Spinal cord (tissue), 10 donors: ENCODE measurements around the gene OR2F1. TPM values are rescaled to one million over a fixed set of nuclear protein-coding genes. Genes with fewer than 3 reads are reported as not detected.

Source experiments
- DNase-seq, 6 donors: peaks; one replicate each; pipeline versions ENCODE4 v3.0.0 to v3.0.0-alpha.2; 2013 to 2015; ENCODE audit warnings: low spot score in 6 of 6, low read depth in 4 of 6
- H3K27ac ChIP-seq: one replicate; pipeline ENCODE4 v1.5.1; 2013; ENCODE audit warnings: low read depth, low read length, control low read depth
- H3K27me3 ChIP-seq: one replicate; pipeline ENCODE4 v1.6.1; 2013; ENCODE audit warnings: low read length; ENCODE audit not compliant: control insufficient read depth, insufficient read depth
- H3K36me3 ChIP-seq: one replicate; pipeline ENCODE4 v1.6.1; 2013; ENCODE audit warnings: low read length; ENCODE audit not compliant: control insufficient read depth, insufficient read depth
- H3K4me1 ChIP-seq: one replicate; pipeline ENCODE4 v1.6.1; 2013; ENCODE audit warnings: low read length; ENCODE audit not compliant: control insufficient read depth, insufficient read depth
- H3K4me3 ChIP-seq: one replicate; pipeline ENCODE4 v1.5.1; 2013; ENCODE audit warnings: low read depth, low read length, control low read depth
- H3K9me3 ChIP-seq: one replicate; pipeline ENCODE4 v1.6.1; 2013; ENCODE audit warnings: low read length; ENCODE audit not compliant: control insufficient read depth, insufficient read depth
- WGBS: methylation state at CpG from one replicate; pipeline ENCODE4 v1.1.5; 2013; ENCODE audit warnings: missing lambda C conversion rate; ENCODE audit not compliant: insufficient coverage; 5-methylcytosine and 5-hydroxymethylcytosine counted together
- polyA plus RNA-seq, 2 donors: library from polyadenylated mRNA; unstranded; fragments of 120-200 nt; gene quantifications; one replicate each; pipeline ENCODE4 v1.2.1, GENCODE V29; 2013; ENCODE audit not compliant: insufficient read length in 2 of 2
- total RNA-seq, 2 donors: library from RNA; depleted of rRNA in 1 of 2; stranded (reverse); fragments of 120-200 nt in 1 of 2; fragments of >200 nt in 1 of 2; gene quantifications; one replicate each; pipeline versions ENCODE4 v1.2.3 to v1.2.4, GENCODE V29; 2013 to 2014
- donor health status: healthy.

OR2F1 gene
- total and polyA plus RNA-seq, 4 donors: 0.42 TPM; not detected in 3

GRCh38 chr7:143924851-143925250 lies 29.8 kb upstream of the OR2F1 start:
- Histone ChIP-seq H3K27ac (no peak overlapping the region), H3K4me3 (no peak overlapping the region), H3K4me1 (no peaks in the 10 kb centered on the region), H3K36me3 (no peaks in the 10 kb centered on the region), H3K9me3 (no peaks in the 10 kb centered on the region), H3K27me3 (no peaks in the 10 kb centered on the region)
- DNase-seq: no peak
- WGBS: no CpG with 5 or more reads among the region's 1 CpG

- no peak for DNase-seq
- WGBS: 100% methylated on average over 1 of the region's 1 CpG
- Histone ChIP-seq H3K4me3 (no peak overlapping the region), H3K27ac (no peak overlapping the region), H3K9me3 (no peaks in the 10 kb centered on the region), H3K4me1 (no peaks in the 10 kb centered on the region), H3K27me3 (no peaks in the 10 kb centered on the region), H3K36me3 (no peaks in the 10 kb centered on the region)
Measured at GRCh38 chr7:143929224-143929920, 25.3 kb upstream of the OR2F1 start.

- Histone ChIP-seq H3K36me3 (no peaks in the 10 kb centered on the region), H3K27me3 (no peaks in the 10 kb centered on the region), H3K4me3 (no peak overlapping the region), H3K27ac (no peak overlapping the region), H3K9me3 (no peaks in the 10 kb centered on the region), H3K4me1 (no peaks in the 10 kb centered on the region)
- no peak for DNase-seq
Measured at GRCh38 chr7:143931739-143932138, 22.9 kb upstream of the OR2F1 start.

DNA sequence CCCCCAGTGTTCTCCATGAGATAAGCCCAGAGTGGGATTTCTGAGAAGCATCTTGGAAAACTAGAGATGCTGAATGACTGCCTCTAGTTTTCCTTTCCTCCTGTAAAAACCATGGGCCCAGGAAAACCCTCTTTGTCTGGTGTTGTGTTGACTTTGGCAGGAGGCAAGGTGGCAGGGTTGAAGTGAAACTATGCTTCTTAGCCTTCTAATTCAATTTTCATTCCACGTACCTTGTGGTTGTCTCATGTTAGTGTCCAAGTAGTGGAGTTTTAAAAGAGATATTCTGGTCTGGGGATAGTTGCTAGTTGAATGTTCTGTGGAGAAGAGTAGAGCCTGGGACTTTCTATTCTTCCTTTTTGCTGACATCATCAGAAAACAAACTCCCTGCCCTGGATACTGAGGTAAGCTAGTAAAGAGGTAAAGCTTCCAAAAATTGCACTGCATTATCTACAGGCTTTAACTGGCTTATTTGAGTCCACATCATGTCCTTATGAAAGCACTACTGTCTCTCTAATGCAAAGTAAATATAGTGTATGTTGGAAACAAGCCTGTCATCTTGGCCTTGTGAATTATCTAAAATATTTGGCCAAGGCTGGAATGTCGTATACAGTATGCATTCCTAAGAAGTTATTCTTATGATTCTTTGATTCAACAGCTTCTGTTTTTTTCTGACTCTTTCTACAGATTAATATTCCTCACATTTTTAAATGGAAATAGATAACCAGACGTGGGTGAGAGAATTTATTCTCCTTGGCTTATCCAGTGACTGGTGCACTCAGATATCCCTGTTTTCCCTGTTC lies 19.9 kb upstream of the OR2F1 start, which contains the start of gene OR2F2:
TSS of gene OR2F2 (plus strand) at position 708 of the 800 bp plus-strand sequence. CDS start at position 708, 0 bp downstream.
- H3K4me1 ChIP-seq: no peaks in the 10 kb centered on the region
- no peaks in the 10 kb centered on the region for H3K27me3 ChIP-seq
- no peak within 1 kb of the TSS for H3K4me3 ChIP-seq
- no peak for DNase-seq
- H3K36me3 ChIP-seq: no peaks in the 10 kb centered on the region
- H3K27ac ChIP-seq: no peak within 1 kb of the TSS
- WGBS: 83% methylated on average over 1 of the region's 3 CpGs
- no peaks in the 10 kb centered on the region for H3K9me3 ChIP-seq

DNA sequence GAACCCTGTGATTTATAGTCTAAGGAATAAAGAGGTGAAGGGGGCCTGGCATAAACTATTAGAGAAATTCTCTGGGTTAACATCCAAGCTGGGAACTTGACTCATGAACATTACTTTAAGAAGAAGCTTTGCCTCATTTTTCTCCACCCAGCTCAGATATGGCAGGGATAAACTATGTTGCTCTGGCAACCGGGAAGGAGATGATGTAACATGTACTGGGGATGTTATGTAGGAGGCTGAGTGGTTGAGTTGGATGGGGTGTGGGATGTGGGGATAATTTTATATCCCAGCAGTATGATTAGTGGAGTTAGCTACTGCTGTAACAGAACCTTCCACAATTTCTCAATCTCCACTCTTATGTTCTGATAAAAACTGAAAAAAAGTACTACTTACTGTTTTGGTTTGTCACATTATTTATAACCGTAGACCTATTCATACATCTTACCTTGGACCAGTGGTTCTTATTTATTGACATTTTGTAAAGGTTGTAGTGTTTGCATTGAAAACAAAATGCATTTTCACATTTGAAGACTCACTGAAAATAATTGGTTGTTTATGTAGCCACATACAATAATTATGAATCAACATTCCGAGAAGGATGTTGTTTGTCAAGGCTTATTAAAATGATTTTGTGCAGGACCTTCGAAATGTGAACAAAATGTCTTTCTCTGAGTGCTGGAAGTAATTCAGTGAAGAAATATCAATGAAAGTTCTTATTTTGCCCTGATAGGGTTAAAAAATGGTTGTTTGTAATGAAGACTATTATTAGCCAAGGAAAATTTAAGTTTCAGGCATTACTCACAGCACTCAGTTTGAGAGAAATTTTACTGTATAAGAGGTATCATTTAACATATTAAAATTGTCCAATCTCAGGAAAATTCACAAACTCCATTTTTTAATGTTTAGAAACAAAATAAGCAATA lies 18.3 kb upstream of the OR2F1 start:
- no peak for DNase-seq
- Histone ChIP-seq H3K4me1 (no peaks in the 10 kb centered on the region), H3K9me3 (no peaks in the 10 kb centered on the region), H3K27ac (no peak overlapping the region), H3K36me3 (no peaks in the 10 kb centered on the region), H3K4me3 (no peak overlapping the region), H3K27me3 (no peaks in the 10 kb centered on the region)
- no CpG with 5 or more reads among the region's 4 CpGs for WGBS

DNA sequence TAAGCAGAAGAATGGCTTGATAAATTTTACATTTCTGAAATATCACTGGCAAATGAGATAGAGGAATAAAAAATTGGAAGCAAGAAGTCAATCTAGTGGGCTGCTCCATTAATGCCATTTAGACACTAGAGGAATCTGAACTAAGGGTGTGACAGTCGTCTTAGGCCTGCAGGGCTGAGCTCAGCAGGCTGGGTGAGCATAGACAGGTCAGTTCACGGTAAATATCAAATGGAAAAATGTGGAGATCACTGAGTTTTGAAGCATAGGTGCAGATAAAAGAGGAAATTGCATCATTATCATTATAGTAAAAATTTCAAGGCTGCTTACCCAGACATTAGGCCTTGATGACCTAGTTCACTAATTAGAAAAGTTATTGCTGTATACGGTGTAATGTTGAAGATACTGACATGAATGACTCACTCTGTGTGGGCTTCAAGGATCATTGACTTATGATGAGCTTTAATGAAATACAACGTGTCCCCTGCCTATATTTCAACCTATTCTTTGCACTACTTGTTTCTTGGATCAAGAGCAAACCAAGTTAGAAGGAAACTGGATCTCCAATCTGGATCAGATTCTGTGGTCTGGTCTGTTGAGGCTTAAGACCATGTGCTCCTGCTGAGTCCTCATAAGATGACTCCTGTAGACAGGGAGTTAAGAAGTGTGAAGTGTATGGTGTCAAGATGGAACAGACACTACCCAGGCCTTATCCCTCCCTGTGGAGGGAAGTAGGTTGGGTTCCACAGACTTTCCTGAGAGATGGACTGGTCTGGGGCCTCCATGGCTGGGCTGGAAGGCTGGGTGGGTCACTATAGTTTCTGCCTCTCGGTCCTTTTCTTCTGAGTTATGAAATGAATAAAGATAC lies 16.0 kb upstream of the OR2F1 start:
- Histone ChIP-seq H3K9me3 (no peaks in the 10 kb centered on the region), H3K4me3 (no peak overlapping the region), H3K36me3 (no peaks in the 10 kb centered on the region), H3K4me1 (no peaks in the 10 kb centered on the region), H3K27me3 (no peaks in the 10 kb centered on the region), H3K27ac (no peak overlapping the region)
- peak in 1 of 6 donors; percentile 14 for DNase-seq
- WGBS: 71% methylated on average over 2 of the region's 5 CpGs

GRCh38 chr7:143945423-143945822 lies 9.2 kb upstream of the OR2F1 start:
- Histone ChIP-seq H3K4me3 (no peak overlapping the region), H3K27ac (no peak overlapping the region), H3K4me1 (no peaks in the 10 kb centered on the region), H3K27me3 (no peaks in the 10 kb centered on the region), H3K36me3 (no peaks in the 10 kb centered on the region), H3K9me3 (no peaks in the 10 kb centered on the region)
- no peak for DNase-seq
- no CpG with 5 or more reads among the region's 4 CpGs for WGBS

DNA sequence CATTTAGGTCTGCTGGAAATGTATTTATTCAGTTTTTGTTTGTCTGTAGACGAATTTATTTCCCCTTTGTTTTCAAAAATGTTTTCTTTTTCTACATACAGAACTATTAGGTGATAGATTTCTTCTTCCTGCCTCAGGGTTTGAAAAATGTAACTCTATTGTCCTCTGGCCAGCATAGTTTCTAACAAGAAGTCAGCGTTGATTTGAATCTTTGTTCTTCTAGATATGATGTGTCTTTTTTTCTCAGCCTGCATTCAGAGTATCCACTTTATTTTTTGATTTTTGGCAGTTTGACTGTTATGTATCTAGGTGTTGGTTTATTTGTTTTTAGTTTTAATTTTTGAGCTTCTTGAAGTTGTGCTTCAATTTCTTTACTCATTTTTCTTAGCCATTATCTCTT lies 7.5 kb upstream of the OR2F1 start:
- no peak overlapping the region for H3K4me3 ChIP-seq
- H3K27ac ChIP-seq: no peak overlapping the region
- no peaks in the 10 kb centered on the region for H3K9me3 ChIP-seq
- DNase-seq: no peak
- H3K27me3 ChIP-seq: no peaks in the 10 kb centered on the region
- H3K36me3 ChIP-seq: no peaks in the 10 kb centered on the region
- H3K4me1 ChIP-seq: no peaks in the 10 kb centered on the region
- WGBS: no CpG with 5 or more reads among the region's 2 CpGs

DNA sequence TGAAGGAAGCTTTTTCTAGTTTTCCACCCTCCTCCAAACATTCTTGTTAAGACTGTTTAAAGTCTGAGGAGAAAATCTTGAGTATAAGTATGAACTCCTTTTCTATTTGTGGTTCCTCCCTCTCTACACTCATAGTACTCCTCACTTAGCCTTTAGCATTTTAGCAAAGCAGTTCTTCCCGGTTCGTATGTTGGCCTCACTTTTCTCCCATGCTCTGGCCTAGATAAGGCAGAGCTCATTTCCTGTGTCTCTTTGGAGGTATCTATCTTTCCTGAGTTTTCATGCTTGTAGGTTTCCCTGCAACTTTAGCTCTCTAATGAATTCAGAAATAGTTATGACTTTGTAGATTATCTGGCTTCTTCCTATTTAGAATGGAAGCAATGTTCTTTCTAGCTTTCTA lies 5.9 kb upstream of the OR2F1 start:
- H3K4me3 ChIP-seq: no peak overlapping the region
- no CpG with 5 or more reads among the region's 2 CpGs for WGBS
- DNase-seq: no peak
- H3K4me1 ChIP-seq: no peaks in the 10 kb centered on the region
- no peaks in the 10 kb centered on the region for H3K36me3 ChIP-seq
- no peak overlapping the region for H3K27ac ChIP-seq
- no peaks in the 10 kb centered on the region for H3K27me3 ChIP-seq
- H3K9me3 ChIP-seq: no peaks in the 10 kb centered on the region
